ENCODE results near the gene MRPL19.

GRCh38 chr2:75609334-75609689, 37.3 kb upstream of the MRPL19 start:
- TF ChIP-seq, protein P1, sequence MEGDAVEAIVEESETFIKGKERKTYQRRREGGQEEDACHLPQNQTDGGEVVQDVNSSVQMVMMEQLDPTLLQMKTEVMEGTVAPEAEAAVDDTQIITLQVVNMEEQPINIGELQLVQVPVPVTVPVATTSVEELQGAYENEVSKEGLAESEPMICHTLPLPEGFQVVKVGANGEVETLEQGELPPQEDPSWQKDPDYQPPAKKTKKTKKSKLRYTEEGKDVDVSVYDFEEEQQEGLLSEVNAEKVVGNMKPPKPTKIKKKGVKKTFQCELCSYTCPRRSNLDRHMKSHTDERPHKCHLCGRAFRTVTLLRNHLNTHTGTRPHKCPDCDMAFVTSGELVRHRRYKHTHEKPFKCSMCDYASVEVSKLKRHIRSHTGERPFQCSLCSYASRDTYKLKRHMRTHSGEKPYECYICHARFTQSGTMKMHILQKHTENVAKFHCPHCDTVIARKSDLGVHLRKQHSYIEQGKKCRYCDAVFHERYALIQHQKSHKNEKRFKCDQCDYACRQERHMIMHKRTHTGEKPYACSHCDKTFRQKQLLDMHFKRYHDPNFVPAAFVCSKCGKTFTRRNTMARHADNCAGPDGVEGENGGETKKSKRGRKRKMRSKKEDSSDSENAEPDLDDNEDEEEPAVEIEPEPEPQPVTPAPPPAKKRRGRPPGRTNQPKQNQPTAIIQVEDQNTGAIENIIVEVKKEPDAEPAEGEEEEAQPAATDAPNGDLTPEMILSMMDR (IDR thresholded peaks at IDR 0.05) = no peak
- no peak for TF ChIP-seq POLR2A (IDR thresholded peaks at IDR 0.05)

All from lower leg skin (tissue), 3 donors.